HTERT RPE-1 (cell line): ENCODE measurements around the gene APBA3.

Source experiments
- in situ Hi-C: fragments of 300-500 bp; cut with MboI; formaldehyde crosslinking; loops from 4 replicates; pipeline ENCODE4 v1.14.3; 2020; ENCODE audit warnings: low sequenced_read_pairs

The APBA3 gene

DNA sequence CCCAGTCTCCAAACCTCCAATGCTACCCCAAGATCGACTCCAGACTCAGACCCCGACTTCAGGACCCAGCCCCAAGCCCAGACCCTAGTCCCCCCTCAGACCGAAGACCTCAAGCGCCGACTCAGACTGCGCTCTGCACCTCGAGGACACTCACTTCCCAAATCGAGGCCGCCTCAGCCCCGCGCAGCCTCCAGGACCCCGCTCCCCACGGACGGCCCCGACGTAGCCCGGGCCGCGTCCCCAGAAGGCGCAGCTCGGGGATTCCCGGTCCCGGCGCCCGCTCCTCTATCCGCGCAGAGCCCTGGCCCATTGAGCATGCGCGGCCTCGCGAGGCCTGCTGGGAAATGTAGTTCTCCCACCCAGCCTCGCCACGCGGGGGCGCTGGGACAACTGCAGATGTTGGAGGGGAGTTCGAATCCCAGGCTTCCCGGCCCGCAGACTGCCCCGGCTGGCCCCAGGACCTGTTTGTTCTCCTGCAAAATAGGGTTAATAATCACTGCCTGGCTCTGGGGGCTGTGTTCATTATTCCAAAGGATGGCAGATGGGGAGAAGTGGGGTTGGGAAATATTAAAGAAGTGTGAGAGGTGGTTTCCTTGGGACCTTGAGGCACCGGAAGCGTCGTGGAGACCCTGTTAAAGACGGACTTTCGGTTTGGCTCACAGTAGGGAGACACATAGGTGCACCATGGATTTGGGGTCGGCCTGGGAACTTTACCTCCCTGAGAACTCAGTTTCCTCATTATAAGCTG is at the start of gene APBA3:
Gene APBA3, minus strand, starts transcription at position 311 of the 748 bp plus-strand sequence. CDS start 1,428 bp downstream, outside the sequence.
- in situ Hi-C loops = no loop called here

DNA sequence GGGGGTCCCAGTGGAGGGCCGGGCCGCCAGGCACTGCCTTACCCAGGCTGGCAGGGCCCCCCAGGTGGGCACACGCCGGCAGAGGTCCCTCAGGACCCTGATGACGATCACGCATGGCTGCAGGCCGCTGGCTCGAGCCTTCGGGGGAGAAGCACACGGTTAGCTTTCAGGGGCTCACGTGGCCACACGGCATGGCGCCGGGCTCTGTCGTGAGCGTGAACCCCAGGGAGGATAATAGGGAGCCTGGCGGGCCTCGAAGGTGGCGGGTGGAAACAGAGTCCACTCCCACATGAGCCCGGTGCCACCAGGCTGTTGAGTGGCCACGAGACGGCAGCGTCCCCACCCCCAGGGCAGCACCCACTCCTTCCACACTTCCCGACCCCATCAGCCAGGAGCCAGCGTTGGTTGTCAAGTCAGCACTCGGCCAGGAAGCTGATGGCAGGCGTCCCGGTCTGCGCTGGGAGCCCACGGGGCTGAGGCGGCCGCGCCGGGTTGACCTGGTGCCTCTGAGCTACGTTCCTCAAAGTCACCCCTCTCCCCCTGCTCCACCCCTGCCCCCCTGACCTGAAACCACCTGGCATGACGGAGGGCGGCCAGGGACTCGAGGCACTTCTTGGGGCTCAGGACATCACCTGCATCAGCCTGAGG is 49.3 kb upstream of the APBA3 start:
- in situ Hi-C loops = no loop called here

DNA sequence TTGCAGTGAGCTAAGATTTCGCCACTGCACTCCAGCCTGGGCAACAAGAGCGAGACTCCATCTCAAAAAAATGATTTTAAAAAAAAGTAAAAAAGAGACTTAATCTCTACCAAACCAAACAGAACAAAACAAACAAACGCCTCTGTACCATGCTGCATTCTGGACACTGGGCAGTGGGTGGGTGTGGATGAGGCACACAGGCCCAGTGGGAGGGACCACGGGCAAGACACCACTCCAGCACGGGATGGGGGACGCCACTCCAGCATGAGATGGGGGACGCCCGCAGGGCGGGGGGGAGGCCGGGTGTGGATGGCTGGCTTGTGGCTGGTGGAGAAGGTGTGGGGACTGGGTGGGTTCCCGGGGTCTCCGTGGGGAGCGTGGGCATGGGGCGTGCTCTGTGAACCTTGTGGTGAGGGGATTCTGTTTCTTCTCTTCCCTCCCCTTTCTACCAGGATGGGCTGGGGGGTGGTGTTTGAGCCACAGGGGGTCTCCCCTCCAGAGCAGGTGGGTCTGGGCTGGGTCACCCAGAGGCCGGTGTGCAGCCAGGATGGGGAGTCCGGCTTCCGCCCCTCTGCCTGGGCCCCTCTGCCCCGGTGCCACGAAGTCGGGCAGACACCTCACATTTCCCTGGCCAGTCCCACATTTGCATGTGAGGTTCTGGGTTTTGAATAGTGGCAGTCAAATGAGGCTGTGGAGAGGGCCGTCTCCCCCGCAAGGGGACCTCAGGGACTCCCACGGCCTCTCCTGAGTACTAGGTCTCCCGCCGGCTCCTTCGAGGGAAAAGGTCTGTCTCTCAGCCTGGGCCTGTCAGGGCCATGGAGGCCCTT is 48.6 kb upstream of the APBA3 start:
- in situ Hi-C loops = no loop called here

DNA sequence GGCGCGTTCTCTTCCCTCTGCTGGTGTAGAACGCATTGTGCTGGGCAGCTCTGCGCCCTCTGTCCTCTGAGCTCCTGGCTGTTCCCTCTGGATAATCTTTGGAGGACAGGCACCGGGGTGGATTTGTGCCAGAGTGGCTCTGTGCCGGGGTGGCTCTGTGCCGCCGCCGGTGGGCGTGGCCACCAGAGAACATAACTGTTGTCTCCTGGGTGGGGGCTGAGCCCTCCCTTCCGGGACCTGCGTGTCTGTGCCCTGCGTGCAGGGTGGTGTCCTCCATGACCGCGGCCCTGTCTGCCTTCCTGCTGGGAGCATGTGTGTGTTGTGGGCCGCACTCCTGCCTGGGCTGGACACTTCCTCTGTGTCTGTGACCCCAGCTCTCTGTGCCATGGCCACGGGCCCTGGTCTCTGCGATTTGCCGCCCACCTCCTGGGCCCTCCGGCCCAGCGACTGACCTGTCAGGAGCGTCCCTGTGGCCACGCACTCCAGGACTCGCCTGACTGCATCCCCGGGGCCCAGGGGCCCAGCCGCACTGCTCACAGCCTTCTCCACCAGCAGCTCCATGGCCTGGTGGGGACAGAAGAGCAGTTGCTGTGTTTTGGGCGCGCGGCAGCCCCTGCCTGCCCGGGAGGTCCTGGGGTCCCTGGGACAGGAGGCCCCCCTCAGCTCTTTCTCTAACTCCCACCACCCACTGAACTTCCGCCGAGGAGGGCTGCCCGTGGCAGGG is 47.1 kb upstream of the APBA3 start:
- in situ Hi-C loops = no loop called here

GRCh38 chr19:3807574-3808354 is 46.3 kb upstream of the APBA3 start:
- in situ Hi-C loops = no loop called here

DNA sequence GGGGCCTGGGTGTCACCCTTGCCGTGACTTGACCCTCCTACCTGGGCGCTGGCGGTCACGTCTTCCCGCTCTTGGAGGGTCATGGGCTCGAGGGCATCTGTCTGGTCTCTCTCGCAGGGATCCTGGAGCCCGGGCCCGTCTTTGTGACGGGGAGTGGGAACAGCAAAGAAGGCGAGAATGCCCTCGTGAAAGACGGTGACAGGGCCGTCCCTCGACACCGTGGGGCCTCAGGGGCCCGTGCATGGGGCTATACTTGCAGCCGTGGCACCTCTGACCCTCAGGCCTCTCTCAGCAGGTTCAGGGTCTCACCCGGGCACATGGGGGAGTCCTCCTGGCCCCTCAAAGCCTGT is 45.6 kb upstream of the APBA3 start:
- in situ Hi-C loops = no loop called here

- in situ Hi-C loops = no loop called here
These were observed 44.4 kb upstream of the APBA3 start for GRCh38 chr19:3805859-3806258.

GRCh38 chr19:3804429-3804828 is 42.9 kb upstream of the APBA3 start:
- in situ Hi-C loops = no loop called here

DNA sequence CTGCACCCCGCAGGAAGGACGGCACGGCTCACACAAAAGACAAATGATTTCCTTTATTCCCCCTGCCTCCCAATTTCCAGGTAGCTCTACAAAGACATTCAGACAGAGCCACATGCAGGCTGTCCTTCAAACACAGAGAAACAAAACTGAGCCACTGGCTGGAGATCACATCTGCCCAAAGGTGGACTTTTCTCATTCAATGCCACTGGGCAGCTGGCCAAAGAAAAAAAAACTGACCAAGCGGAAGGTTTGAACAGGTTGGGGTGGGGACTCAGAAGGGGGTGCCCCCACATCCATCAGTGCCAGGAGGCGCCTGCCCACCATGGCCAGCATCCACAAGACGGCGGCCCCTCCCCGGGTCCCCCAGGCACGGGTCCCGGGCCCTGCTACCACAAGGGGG is 42.5 kb upstream of the APBA3 start:
- in situ Hi-C loops = no loop called here

DNA sequence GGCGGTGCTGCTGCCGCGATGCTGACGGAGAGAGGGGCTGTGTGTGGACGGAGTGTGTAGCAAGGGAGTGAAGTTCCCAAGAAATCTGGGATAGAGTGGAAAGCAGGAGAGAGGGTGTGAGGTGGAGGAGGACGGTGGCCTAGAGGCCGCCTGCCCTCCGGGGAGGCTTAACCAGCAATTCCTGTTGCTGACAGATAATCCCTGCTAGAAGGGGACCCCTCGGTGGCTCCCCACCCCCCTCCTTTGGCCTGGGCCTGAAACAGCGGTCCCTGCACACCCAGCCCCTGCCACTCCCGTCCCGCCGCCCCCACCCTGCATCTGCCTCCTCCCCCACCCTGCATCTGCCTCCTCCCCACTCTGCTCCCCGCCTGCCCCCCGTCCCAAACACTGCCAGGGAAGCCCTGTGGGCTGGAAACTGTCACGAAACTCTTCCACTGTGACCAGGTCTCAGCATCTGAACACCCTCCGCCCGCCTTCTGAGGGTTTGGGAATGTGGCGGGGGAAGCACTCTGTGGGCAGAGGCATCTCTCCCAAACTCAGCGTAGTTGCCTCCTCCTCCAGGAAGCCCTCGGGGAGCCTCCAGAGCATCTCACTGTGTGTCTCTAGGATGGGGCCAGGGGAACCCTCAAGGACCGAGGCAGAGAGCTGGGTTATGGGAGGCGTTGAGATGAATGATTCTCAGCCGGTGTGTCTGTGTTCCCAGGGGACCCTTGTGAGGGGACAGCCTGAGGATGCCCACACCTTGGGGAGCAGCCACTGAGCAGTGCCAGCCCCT is 41.8 kb upstream of the APBA3 start:
- in situ Hi-C loops = no loop called here

DNA sequence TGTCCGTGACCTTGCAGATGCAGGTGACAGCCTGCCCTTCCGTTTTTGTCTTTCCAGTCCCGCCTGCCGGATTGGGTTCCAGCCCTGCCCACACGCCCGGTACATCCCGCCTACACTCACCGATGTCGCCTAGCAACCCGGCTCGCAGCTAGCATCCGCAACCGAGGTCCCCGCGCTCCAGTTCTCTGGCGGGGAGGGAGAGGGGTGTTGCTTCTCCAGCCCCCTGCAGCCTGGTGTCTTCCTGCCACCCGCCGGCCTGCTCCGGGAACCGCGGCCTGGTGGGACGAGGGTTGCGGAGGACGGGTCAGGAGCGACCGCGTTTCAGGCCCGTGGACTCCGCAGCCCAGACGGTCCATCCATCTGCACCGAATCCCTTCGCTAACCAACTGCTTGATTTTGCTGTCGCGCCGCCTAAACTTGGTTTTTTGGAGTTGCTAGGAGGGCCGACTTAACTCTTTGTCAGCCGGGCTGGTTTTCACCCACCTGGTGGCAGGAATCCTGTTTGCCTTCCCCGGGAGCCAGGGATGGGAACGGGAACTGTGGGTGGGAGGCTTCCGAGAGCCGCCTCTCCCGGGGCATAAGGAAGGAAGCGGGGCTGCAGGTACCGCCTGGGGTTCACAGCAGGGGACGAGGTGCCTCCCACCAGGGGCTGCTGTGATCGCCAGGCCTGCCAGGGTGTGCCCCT is 40.1 kb upstream of the APBA3 start:
- in situ Hi-C loops = no loop called here

- in situ Hi-C loops = no loop called here
These were observed 39.5 kb upstream of the APBA3 start for GRCh38 chr19:3800996-3801395.

DNA sequence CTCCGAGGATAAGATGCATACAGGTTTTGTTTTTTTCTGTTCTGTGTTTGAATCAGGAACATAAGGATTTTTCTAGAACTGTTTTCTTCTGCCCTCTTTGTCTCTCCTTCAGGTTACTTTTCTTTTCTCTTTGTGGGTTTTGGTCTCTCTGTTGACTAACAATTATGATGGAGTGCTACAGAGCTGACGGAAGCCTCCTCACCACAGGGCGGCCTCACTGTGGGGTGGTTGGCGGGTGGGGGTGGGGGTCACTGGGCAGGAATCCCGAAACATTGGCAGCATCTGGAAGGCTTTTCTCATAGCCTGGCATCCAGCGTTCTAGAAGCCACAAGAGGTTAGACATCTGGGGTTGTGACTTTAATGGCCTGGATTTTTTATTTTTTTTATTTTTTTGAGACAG is 36.6 kb upstream of the APBA3 start:
- in situ Hi-C loops = no loop called here

DNA sequence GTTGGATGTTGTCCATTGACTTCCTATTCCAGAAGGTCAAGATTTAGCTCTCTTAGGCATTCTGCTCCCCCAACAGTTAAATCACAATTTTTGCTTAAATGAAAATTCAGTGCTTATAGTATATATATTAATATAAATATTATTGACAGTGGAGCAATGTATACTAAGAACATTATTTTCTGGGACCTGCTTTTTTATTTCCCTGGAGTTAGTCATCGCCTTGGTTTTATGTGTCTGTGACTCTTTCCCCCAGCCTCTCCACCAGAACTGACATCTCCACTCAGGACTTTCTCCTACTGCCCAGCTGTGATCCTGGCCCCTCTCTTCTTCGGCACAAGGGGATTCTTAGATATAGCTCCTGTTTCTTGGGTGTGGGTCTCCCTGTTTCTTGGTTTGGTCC is 34.9 kb upstream of the APBA3 start:
- in situ Hi-C loops = no loop called here

- in situ Hi-C loops = no loop called here
These were observed 32.3 kb upstream of the APBA3 start for GRCh38 chr19:3793799-3794198.

DNA sequence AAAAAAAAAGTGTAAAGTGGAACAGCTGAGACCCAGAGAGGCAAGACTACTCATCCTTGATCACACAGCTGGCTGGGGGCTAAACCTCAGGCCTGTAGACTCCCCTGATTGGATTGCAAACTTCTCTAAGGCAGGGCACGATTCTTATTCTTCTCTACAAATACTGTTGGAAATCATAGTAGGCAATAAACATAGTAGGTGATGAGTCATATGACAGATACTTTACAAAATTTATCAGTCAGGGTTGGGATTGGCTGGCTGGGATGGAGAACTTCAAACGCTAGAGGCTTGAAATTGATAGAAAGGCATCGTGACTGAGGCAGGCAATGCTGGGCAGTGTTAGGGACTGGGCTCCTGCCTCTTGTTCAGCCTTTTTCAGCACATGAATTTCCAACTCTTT is 30.6 kb upstream of the APBA3 start:
- in situ Hi-C loops = no loop called here

DNA sequence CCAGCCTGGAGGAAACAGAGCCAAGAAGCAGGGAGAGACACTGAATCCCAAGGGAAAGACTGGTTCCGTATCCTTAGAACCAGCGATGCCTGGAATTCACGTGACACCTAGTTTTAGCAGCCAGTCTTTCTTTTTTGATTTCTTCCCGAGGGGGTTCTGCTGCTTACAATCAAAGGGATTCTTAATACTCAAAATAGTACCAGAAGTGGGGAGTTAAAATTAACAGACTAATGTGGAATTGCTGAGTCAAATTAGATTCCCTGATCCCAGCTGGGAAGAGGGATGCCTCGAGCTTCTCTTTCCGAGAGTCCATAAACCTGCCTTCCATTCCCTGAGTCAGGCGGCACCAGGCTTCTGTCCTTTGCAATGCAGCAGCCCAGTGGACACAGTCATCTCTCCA is 29.4 kb upstream of the APBA3 start:
- in situ Hi-C loops = no loop called here

- in situ Hi-C loops = no loop called here
These were observed 28.8 kb upstream of the APBA3 start for GRCh38 chr19:3790209-3790734.
